Measurements from ENCODE around the gene HPCA. TPM values are rescaled to one million over a fixed set of nuclear protein-coding genes. Genes with fewer than 3 reads are reported as not detected.
A peak's percentile ranks its signal among the peaks of the same experiment; 100 is the strongest.

The HPCA gene
- total RNA-seq, 2 donors from 2014 or later = 1.2 TPM; not detected in 1

DNA sequence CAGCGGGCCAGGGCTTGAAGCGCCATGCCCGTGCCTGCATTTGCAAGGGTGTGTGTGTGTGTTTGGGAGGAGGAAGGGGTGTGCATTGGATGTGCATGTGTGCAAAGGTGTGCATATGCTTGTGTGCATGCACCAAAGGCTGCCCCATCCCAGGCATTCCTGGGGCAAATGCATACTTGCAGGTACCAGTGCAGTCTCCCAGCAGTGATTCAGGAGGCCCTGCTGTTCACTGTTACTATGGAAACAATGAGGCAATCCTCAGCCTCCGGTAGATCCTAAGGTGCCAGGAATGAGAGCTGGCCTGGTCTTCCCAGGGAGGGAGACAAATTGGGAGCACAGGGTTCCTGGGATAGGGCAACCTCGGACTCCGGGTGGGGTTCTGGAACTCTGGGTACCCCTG is 8.1 kb upstream of the HPCA start:
- Mint-ChIP-seq H3K36me3 (ENCODE audit: low read depth) (no peaks in the 10 kb centered on the region), H3K4me1 (peaks cover 4% of the 10 kb centered on the region), H3K27me3 (ENCODE audit: insufficient read depth) (peaks cover 36% of the 10 kb centered on the region), H3K27ac (no peak overlapping the region), H3K4me3 (no peak overlapping the region), H3K9me3 (no peaks in the 10 kb centered on the region)
- H3K9ac ChIP-seq (ENCODE audit: extremely low read depth, low read length, poor library complexity, severe bottlenecking) = no peak overlapping the region
- H3K36me3 ChIP-seq (ENCODE audit: control insufficient read depth, insufficient read depth, low read length) = no peaks in the 10 kb centered on the region
- no peak for TF ChIP-seq CTCF (conservative IDR thresholded peaks at IDR 0.05)
- no peaks in the 10 kb centered on the region for H3K9me3 ChIP-seq (ENCODE audit: control insufficient read depth, low read length)
- 75% methylated on average over 6 of the region's 6 CpGs; no CpG with 5 or more reads in 1 of the 2 experiments for WGBS, 2 experiments (ENCODE audit: insufficient coverage in 1 of 2, insufficient read length in 1 of 2)
- no peaks in the 10 kb centered on the region for H3K4me1 ChIP-seq (ENCODE audit: control insufficient read depth, insufficient read depth, low read length)
- no peak for DNase-seq
- no peak overlapping the region for H3K27ac ChIP-seq (ENCODE audit: low read depth, low read length)
- H3K4me3 ChIP-seq (ENCODE audit: low read length) = no peak overlapping the region
- H3K27me3 ChIP-seq (ENCODE audit: control insufficient read depth, insufficient read depth, low read length, poor library complexity, severe bottlenecking) = no peaks in the 10 kb centered on the region

DNA sequence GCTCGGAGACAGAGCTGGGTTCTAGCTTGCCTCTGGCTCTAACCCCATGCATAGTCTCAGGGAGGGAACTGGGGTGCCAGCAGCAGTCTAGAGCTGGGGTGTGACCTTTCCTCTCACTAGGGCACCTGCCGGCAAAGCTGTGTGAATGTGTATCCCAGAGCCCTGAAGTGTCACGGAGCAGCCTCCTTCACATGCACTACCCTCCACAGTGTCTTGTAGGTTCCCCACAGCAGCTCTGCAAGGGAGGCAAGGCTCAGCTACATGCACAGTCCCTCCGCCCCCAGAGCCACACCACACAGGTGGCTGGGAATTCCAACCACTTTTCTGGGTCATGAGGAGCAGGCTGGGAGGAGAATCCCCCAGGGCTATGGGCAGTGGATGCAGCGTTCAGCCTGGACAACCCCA is 7.7 kb upstream of the HPCA start:
- H3K27me3 Mint-ChIP-seq (ENCODE audit: insufficient read depth) = peaks cover 40% of the 10 kb centered on the region
- TF ChIP-seq CTCF (conservative IDR thresholded peaks at IDR 0.05) = no peak

DNA sequence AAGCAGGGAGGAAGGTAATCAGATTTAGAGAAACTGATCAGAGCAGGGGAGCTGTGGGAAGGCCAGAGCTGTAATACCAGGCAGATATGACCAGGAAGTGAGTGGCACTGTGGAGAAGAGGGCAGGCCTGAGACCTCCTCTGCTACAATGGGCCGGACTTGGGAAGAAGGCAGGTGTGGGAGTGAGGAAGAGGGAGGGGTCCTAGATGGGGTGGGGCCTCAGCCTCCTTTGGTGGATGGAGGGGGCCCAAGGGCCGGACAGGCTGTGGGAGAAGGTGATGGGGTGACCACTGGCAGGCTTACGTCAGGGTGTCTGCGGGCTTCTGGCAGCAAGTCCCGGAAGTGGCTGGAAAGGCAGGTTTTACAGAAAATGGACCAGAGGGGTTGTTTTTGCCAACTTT is 5.0 kb upstream of the HPCA start:
- Histone ChIP-seq H3K36me3 (ENCODE audit: control insufficient read depth, insufficient read depth, low read length) (no peaks in the 10 kb centered on the region), H3K4me3 (ENCODE audit: low read length) (no peak overlapping the region), H3K27me3 (ENCODE audit: control insufficient read depth, insufficient read depth, low read length, poor library complexity, severe bottlenecking) (peaks cover 25% of the 10 kb centered on the region), H3K27ac (ENCODE audit: low read depth, low read length) (no peak overlapping the region), H3K9me3 (ENCODE audit: control insufficient read depth, low read length) (no peaks in the 10 kb centered on the region), H3K4me1 (ENCODE audit: control insufficient read depth, insufficient read depth, low read length) (no peaks in the 10 kb centered on the region), H3K9ac (ENCODE audit: extremely low read depth, low read length, poor library complexity, severe bottlenecking) (no peak overlapping the region)
- H3K9me3 Mint-ChIP-seq = no peaks in the 10 kb centered on the region
- no peak for TF ChIP-seq CTCF (conservative IDR thresholded peaks at IDR 0.05)
- no peaks in the 10 kb centered on the region for H3K36me3 Mint-ChIP-seq (ENCODE audit: low read depth)
- no peak for DNase-seq
- no peak overlapping the region for H3K27ac Mint-ChIP-seq
- H3K4me3 Mint-ChIP-seq = no peak overlapping the region
- peaks cover 53% of the 10 kb centered on the region for H3K27me3 Mint-ChIP-seq (ENCODE audit: insufficient read depth)
- H3K4me1 Mint-ChIP-seq = peaks cover 4% of the 10 kb centered on the region
- WGBS, 2 experiments (ENCODE audit: insufficient coverage in 1 of 2, insufficient read length in 1 of 2) = 94 to 100% methylated on average over 1 to 5 of the region's 5 CpGs

More for the DNA sequence above, 7.7 kb upstream of the HPCA start:
- Mint-ChIP-seq H3K27ac (no peak overlapping the region), H3K36me3 (ENCODE audit: low read depth) (no peaks in the 10 kb centered on the region), H3K4me1 (peaks cover 4% of the 10 kb centered on the region), H3K4me3 (no peak overlapping the region), H3K9me3 (no peaks in the 10 kb centered on the region)
- H3K9me3 ChIP-seq (ENCODE audit: control insufficient read depth, low read length) = no peaks in the 10 kb centered on the region
- H3K4me3 ChIP-seq (ENCODE audit: low read length) = no peak overlapping the region
- DNase-seq = peak; percentile 41
- no peak overlapping the region for H3K27ac ChIP-seq (ENCODE audit: low read depth, low read length)
- no peak overlapping the region for H3K9ac ChIP-seq (ENCODE audit: extremely low read depth, low read length, poor library complexity, severe bottlenecking)
- 79 to 85% methylated on average over 4 to 5 of the region's 5 CpGs for WGBS, 2 experiments (ENCODE audit: insufficient coverage in 1 of 2, insufficient read length in 1 of 2)
- no peaks in the 10 kb centered on the region for H3K27me3 ChIP-seq (ENCODE audit: control insufficient read depth, insufficient read depth, low read length, poor library complexity, severe bottlenecking)
- no peaks in the 10 kb centered on the region for H3K36me3 ChIP-seq (ENCODE audit: control insufficient read depth, insufficient read depth, low read length)
- no peaks in the 10 kb centered on the region for H3K4me1 ChIP-seq (ENCODE audit: control insufficient read depth, insufficient read depth, low read length)

Measured in endodermal cell (in vitro differentiated cells).